Astrocyte (in vitro differentiated cells and primary cell): ENCODE data around the gene SYT14. TPM values are rescaled to one million over a fixed set of nuclear protein-coding genes. Genes with fewer than 3 reads are reported as not detected.

ENCODE experiments used
- DNase-seq: peaks from one replicate; pipeline ENCODE4 v3.0.0-alpha.2; 2010; ENCODE audit warnings: low read depth
- FAIRE-seq: peaks from 2 replicates; lab custom pipeline; 2011; peaks lifted over from hg19 to GRCh38; lab: Jason Lieb, UNC
- H2AFZ ChIP-seq: 2 replicates; pipeline ENCODE4 v1.6.0; 2012; ENCODE audit warnings: low read depth, low read length, inconsistent platforms
- H3K27ac ChIP-seq: 2 replicates; pipeline ENCODE4 v1.5.1; 2011; ENCODE audit warnings: low read depth, low read length, inconsistent platforms
- H3K27me3 ChIP-seq: 2 replicates; pipeline ENCODE4 v1.6.0; 2011; ENCODE audit warnings: low read length, inconsistent platforms; ENCODE audit not compliant: insufficient read depth
- H3K36me3 ChIP-seq: 2 replicates; pipeline ENCODE4 v1.5.1; 2011; ENCODE audit warnings: low read length, inconsistent platforms; ENCODE audit not compliant: insufficient read depth
- H3K4me1 ChIP-seq: 2 replicates; pipeline ENCODE4 v1.5.1; 2011; ENCODE audit warnings: low read length, inconsistent platforms; ENCODE audit not compliant: insufficient read depth
- H3K4me2 ChIP-seq: 2 replicates; pipeline ENCODE4 v1.6.0; 2012; ENCODE audit warnings: low read length, inconsistent platforms
- H3K4me3 ChIP-seq: 2 replicates; pipeline ENCODE4 v1.5.1; 2011; ENCODE audit warnings: low read depth, mild to moderate bottlenecking, low read length, inconsistent platforms; ENCODE audit not compliant: insufficient read depth
- H3K79me2 ChIP-seq: 2 replicates; pipeline ENCODE4 v1.6.0; 2012; ENCODE audit warnings: mild to moderate bottlenecking, low read length, inconsistent platforms; ENCODE audit not compliant: insufficient read depth
- H3K9ac ChIP-seq: 2 replicates; pipeline ENCODE4 v1.6.0; 2012; ENCODE audit warnings: mild to moderate bottlenecking, low read length, inconsistent platforms
- H3K9me3 ChIP-seq: 2 replicates; pipeline ENCODE4 v1.5.1; 2012; ENCODE audit warnings: low read depth, mild to moderate bottlenecking, low read length, inconsistent platforms; ENCODE audit not compliant: insufficient read depth
- H4K20me1 ChIP-seq: 2 replicates; pipeline ENCODE4 v1.6.0; 2012; ENCODE audit warnings: low read length, inconsistent platforms; ENCODE audit not compliant: insufficient read depth
- H3K27ac Mint-ChIP-seq: one replicate; pipeline ENCODE4 v1.8.0; 2021; ENCODE audit warnings: mild to moderate bottlenecking, mixed read lengths; ENCODE audit not compliant: unreplicated experiment
- H3K27me3 Mint-ChIP-seq: one replicate; pipeline ENCODE4 v1.8.0; 2021; ENCODE audit warnings: low read depth, mixed read lengths; ENCODE audit not compliant: unreplicated experiment
- H3K36me3 Mint-ChIP-seq: one replicate; pipeline ENCODE4 v1.8.0; 2021; ENCODE audit warnings: low read depth, mixed read lengths; ENCODE audit not compliant: unreplicated experiment
- H3K4me1 Mint-ChIP-seq: one replicate; pipeline ENCODE4 v1.8.0; 2021; ENCODE audit warnings: low read depth, mixed read lengths; ENCODE audit not compliant: unreplicated experiment
- H3K4me3 Mint-ChIP-seq: one replicate; pipeline ENCODE4 v1.8.0; 2021; ENCODE audit warnings: mild to moderate bottlenecking, moderate library complexity, mixed read lengths; ENCODE audit not compliant: unreplicated experiment
- H3K9me3 Mint-ChIP-seq: one replicate; pipeline ENCODE4 v1.8.0; 2021; ENCODE audit warnings: mild to moderate bottlenecking, mixed read lengths; ENCODE audit not compliant: unreplicated experiment
- EZH2 ChIP-seq: IDR thresholded peaks from 2 replicates; pipeline ENCODE4 v1.6.1; 2012; ENCODE audit warnings: mild to moderate bottlenecking, low read length, inconsistent platforms; ENCODE audit not compliant: insufficient read depth
- total RNA-seq: library from RNA; stranded (reverse); gene quantifications from 2 replicates; pipeline ENCODE4 v1.2.1, GENCODE V29; 2021
- TF ChIP-seq, protein P1 (sequence below): IDR thresholded peaks from 2 replicates; pipeline ENCODE4 v1.5.1; 2011; ENCODE audit warnings: low read depth, mild to moderate bottlenecking, inconsistent platforms, low read length, moderate library complexity; ENCODE audit not compliant: insufficient read depth

SYT14 gene
- total RNA-seq, 1 donor from 2014 or later = 6.1 TPM

DNA sequence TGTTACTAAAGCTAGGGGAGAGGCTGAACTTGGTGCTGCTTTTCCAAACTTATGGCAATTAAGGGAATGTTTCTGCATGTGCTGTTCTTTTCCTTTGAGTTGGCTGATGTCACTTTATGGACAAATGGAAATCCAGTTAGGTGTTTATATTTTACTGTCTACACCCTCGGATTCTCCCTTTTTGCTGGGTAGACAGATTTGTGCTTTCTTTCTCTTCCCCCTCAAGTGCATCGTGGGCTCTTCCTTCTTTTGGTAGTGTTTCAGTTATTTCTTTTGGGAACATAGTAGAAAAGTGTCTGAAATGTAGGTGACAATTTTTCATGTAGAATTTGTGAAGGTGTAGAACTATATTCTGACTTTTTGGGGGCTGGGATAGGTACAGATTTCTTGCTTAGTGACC lies 22.9 kb downstream of the SYT14 start:
- no peak overlapping the region for H3K27ac ChIP-seq
- no peaks in the 10 kb centered on the region for H3K36me3 ChIP-seq
- H3K9me3 Mint-ChIP-seq = no peaks in the 10 kb centered on the region

DNA sequence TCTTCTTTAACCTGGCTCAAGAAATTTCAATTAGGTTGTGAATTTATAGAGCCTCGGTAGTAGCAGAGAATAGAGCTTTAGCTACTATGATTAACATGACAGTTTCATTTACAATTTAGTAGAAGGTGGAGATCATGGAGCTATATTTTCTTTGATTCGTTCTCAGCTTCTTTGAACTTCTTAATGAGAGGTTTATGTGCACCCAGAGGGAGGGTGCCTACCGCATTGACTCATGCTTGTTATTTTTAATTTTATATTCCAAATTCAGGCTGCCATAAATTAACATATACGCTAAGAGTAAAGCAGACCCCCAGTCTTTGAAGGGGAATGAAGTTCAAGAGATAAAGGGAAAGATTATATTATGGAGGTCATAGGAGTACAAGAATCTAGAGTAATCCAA lies 24.4 kb downstream of the SYT14 start:
- H3K4me2 ChIP-seq = no peak overlapping the region
- H3K27me3 ChIP-seq = no peaks in the 10 kb centered on the region
- no peaks in the 10 kb centered on the region for H4K20me1 ChIP-seq
- H3K4me1 ChIP-seq = no peaks in the 10 kb centered on the region
- H2AFZ ChIP-seq = no peak overlapping the region
- DNase-seq (no peak), FAIRE-seq (no peak)
- H3K36me3 Mint-ChIP-seq = peaks cover 2% of the 10 kb centered on the region
- H3K9ac ChIP-seq = no peak overlapping the region
- no peak overlapping the region for H3K4me3 Mint-ChIP-seq
- no peaks in the 10 kb centered on the region for H3K79me2 ChIP-seq
- H3K9me3 Mint-ChIP-seq = no peaks in the 10 kb centered on the region
- H3K36me3 ChIP-seq = no peaks in the 10 kb centered on the region
- H3K9me3 ChIP-seq = no peaks in the 10 kb centered on the region
- no peak overlapping the region for H3K27ac Mint-ChIP-seq
- TF ChIP-seq, protein P1, sequence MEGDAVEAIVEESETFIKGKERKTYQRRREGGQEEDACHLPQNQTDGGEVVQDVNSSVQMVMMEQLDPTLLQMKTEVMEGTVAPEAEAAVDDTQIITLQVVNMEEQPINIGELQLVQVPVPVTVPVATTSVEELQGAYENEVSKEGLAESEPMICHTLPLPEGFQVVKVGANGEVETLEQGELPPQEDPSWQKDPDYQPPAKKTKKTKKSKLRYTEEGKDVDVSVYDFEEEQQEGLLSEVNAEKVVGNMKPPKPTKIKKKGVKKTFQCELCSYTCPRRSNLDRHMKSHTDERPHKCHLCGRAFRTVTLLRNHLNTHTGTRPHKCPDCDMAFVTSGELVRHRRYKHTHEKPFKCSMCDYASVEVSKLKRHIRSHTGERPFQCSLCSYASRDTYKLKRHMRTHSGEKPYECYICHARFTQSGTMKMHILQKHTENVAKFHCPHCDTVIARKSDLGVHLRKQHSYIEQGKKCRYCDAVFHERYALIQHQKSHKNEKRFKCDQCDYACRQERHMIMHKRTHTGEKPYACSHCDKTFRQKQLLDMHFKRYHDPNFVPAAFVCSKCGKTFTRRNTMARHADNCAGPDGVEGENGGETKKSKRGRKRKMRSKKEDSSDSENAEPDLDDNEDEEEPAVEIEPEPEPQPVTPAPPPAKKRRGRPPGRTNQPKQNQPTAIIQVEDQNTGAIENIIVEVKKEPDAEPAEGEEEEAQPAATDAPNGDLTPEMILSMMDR = no peak
- no peak for TF ChIP-seq EZH2
- no peak overlapping the region for H3K4me3 ChIP-seq
- no peaks in the 10 kb centered on the region for H3K4me1 Mint-ChIP-seq
- H3K27ac ChIP-seq = no peak overlapping the region
- H3K27me3 Mint-ChIP-seq = no peaks in the 10 kb centered on the region

More for the DNA sequence above, 22.9 kb downstream of the SYT14 start:
- Histone ChIP-seq H3K79me2 (no peaks in the 10 kb centered on the region), H3K9ac (no peak overlapping the region), H3K27me3 (no peaks in the 10 kb centered on the region), H3K4me1 (no peaks in the 10 kb centered on the region), H2AFZ (no peak overlapping the region), H4K20me1 (no peaks in the 10 kb centered on the region), H3K9me3 (no peaks in the 10 kb centered on the region), H3K4me3 (no peak overlapping the region), H3K4me2 (no peak overlapping the region)
- Mint-ChIP-seq H3K4me1 (no peaks in the 10 kb centered on the region), H3K36me3 (peaks cover 2% of the 10 kb centered on the region), H3K27ac (no peak overlapping the region), H3K4me3 (no peak overlapping the region), H3K27me3 (no peaks in the 10 kb centered on the region)
- no peak for TF ChIP-seq EZH2
- TF ChIP-seq, protein P1 = no peak
- DNase-seq = no peak
- FAIRE-seq = no peak

DNA sequence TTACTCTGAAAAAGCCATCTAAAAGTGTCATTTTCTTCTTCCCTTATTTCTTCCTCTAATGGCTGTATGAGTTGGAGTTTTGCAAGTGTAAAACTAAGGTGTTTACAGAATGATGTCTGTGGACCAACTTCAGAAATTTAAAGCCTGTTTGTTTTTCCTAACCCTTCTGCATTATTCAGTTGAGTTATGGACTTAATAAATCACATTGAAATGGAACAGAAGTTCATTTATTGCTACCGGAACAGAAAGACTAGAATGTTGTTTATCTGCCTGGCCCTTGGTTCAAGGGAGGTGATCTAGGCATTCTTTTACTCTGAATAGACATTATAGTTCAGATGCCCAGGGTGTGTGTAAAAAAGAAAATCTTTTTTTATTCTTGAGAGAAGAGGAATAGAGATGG lies 24.8 kb downstream of the SYT14 start:
- no peaks in the 10 kb centered on the region for H4K20me1 ChIP-seq
- Mint-ChIP-seq H3K4me3 (no peak overlapping the region), H3K27me3 (no peaks in the 10 kb centered on the region), H3K36me3 (peaks cover 2% of the 10 kb centered on the region), H3K27ac (no peak overlapping the region), H3K9me3 (no peaks in the 10 kb centered on the region), H3K4me1 (no peaks in the 10 kb centered on the region)
- no peak overlapping the region for H3K9ac ChIP-seq
- H3K4me3 ChIP-seq = no peak overlapping the region
- no peaks in the 10 kb centered on the region for H3K27me3 ChIP-seq
- no peak for TF ChIP-seq EZH2
- TF ChIP-seq, protein P1 = no peak
- H3K79me2 ChIP-seq = no peaks in the 10 kb centered on the region
- H3K9me3 ChIP-seq = no peaks in the 10 kb centered on the region
- no peaks in the 10 kb centered on the region for H3K4me1 ChIP-seq
- H2AFZ ChIP-seq = no peak overlapping the region
- FAIRE-seq = no peak
- no peak for DNase-seq
- no peak overlapping the region for H3K27ac ChIP-seq
- no peak overlapping the region for H3K4me2 ChIP-seq
- H3K36me3 ChIP-seq = no peaks in the 10 kb centered on the region
